H9 (cell line): ENCODE data around the gene KANK2. TPM values are rescaled to one million over a fixed set of nuclear protein-coding genes. Genes with fewer than 3 reads are reported as not detected.

ENCODE experiments used
- DNase-seq: peaks from one replicate; pipeline ENCODE4 v3.0.0-alpha.2; 2017
- H2AFZ ChIP-seq: one replicate; pipeline ENCODE4 v1.6.1; 2013; ENCODE audit warnings: mild to moderate bottlenecking, low read length, control low read depth, moderate library complexity
- H2AK5ac ChIP-seq: 2 replicates; pipeline ENCODE4 v1.6.1; 2013; ENCODE audit warnings: low read length, control low read depth, mixed read lengths; ENCODE audit not compliant: insufficient read length
- H2BK120ac ChIP-seq: one replicate; pipeline ENCODE4 v1.6.1; 2013; ENCODE audit warnings: low read depth, mild to moderate bottlenecking, low read length, control low read depth, inconsistent platforms; ENCODE audit not compliant: poor library complexity, severe bottlenecking
- H2BK12ac ChIP-seq: 2 replicates; pipeline ENCODE4 v1.6.1; 2013; ENCODE audit warnings: low read length, control low read depth, mixed read lengths, low read depth; ENCODE audit not compliant: insufficient read length
- H2BK15ac ChIP-seq: 2 replicates; pipeline ENCODE4 v1.6.1; 2013; ENCODE audit warnings: low read depth, low read length, control low read depth
- H2BK20ac ChIP-seq: one replicate; pipeline ENCODE4 v1.6.1; 2013; ENCODE audit warnings: low read depth, mild to moderate bottlenecking, low read length, control low read depth, inconsistent platforms; ENCODE audit not compliant: poor library complexity, severe bottlenecking
- H2BK5ac ChIP-seq: 2 replicates; pipeline ENCODE4 v1.6.1; 2013; ENCODE audit warnings: low read length, control low read depth, mixed read lengths; ENCODE audit not compliant: insufficient read length
- H3K14ac ChIP-seq: 2 replicates; pipeline ENCODE4 v1.6.1; 2013; ENCODE audit warnings: low read length, control low read depth; ENCODE audit not compliant: insufficient read depth
- H3K18ac ChIP-seq: 2 replicates; pipeline ENCODE4 v1.6.1; 2013; ENCODE audit warnings: low read depth, mild to moderate bottlenecking, mixed read lengths, low read length, control low read depth; ENCODE audit not compliant: insufficient read length
- H3K23ac ChIP-seq: 2 replicates; pipeline ENCODE4 v1.6.1; 2013; ENCODE audit warnings: low read length, control low read depth, mixed read lengths, low read depth; ENCODE audit not compliant: insufficient read length
- H3K23me2 ChIP-seq: 2 replicates; pipeline ENCODE4 v1.6.1; 2013; ENCODE audit warnings: low read depth, mild to moderate bottlenecking, mixed read lengths, low read length, control low read depth; ENCODE audit not compliant: insufficient read length, poor library complexity, severe bottlenecking
- H3K27ac ChIP-seq: 2 replicates; pipeline ENCODE4 v1.5.1; 2013; ENCODE audit warnings: low read length, control low read depth, mixed read lengths, low read depth; ENCODE audit not compliant: insufficient read length
- H3K27me3 ChIP-seq: 2 replicates; pipeline ENCODE4 v1.6.1; 2013; ENCODE audit warnings: low read length, control low read depth, inconsistent platforms; ENCODE audit not compliant: insufficient read depth
- H3K4ac ChIP-seq: 2 replicates; pipeline ENCODE4 v1.6.1; 2013; ENCODE audit warnings: low read depth, mild to moderate bottlenecking, control low read depth, inconsistent platforms, low read length, moderate library complexity
- H3K4me1 ChIP-seq: 2 replicates; pipeline ENCODE4 v1.6.1; 2013; ENCODE audit warnings: low read length, control low read depth, inconsistent platforms; ENCODE audit not compliant: insufficient read depth
- H3K4me2 ChIP-seq: 2 replicates; pipeline ENCODE4 v1.6.1; 2013; ENCODE audit warnings: low read length, control low read depth, mixed read lengths; ENCODE audit not compliant: insufficient read length, insufficient read depth
- H3K56ac ChIP-seq: 2 replicates; pipeline ENCODE4 v1.6.1; 2013; ENCODE audit warnings: low read depth, mild to moderate bottlenecking, mixed read lengths, low read length, control low read depth; ENCODE audit not compliant: insufficient read length
- H3K79me1 ChIP-seq: 2 replicates; pipeline ENCODE4 v1.6.1; 2013; ENCODE audit warnings: low read depth, mild to moderate bottlenecking, moderate library complexity, low read length, control low read depth, inconsistent platforms; ENCODE audit not compliant: insufficient read depth, poor library complexity, severe bottlenecking
- H3K79me2 ChIP-seq: 2 replicates; pipeline ENCODE4 v1.6.1; 2013; ENCODE audit warnings: low read length, control low read depth, inconsistent platforms; ENCODE audit not compliant: insufficient read depth
- H3K9ac ChIP-seq: 2 replicates; pipeline ENCODE4 v1.6.1; 2013; ENCODE audit warnings: low read length, control low read depth, mixed read lengths; ENCODE audit not compliant: insufficient read length; ENCODE audit errors: extremely low read depth
- H3K9me3 ChIP-seq: one replicate; pipeline ENCODE4 v1.6.1; 2013; ENCODE audit warnings: low read depth, low read length, inconsistent platforms; ENCODE audit not compliant: control insufficient read depth
- H3T11ph ChIP-seq: one replicate; pipeline ENCODE4 v1.6.1; 2013; ENCODE audit warnings: mild to moderate bottlenecking, low read length, control low read depth, inconsistent platforms
- H4K20me1 ChIP-seq: one replicate; pipeline ENCODE4 v1.6.1; 2013; ENCODE audit not compliant: control insufficient read depth, insufficient read length, insufficient read depth
- H4K5ac ChIP-seq: 2 replicates; pipeline ENCODE4 v1.6.1; 2013; ENCODE audit warnings: low read depth, mild to moderate bottlenecking, mixed read lengths, low read length, control low read depth; ENCODE audit not compliant: insufficient read length
- H4K8ac ChIP-seq: replicated peaks from 2 replicates; pipeline ENCODE4 v1.6.1; 2013; ENCODE audit warnings: low read length, control low read depth, mixed read lengths, low read depth; ENCODE audit not compliant: insufficient read length
- H4K91ac ChIP-seq: 2 replicates; pipeline ENCODE4 v1.6.1; 2013; ENCODE audit warnings: low read depth, mild to moderate bottlenecking, moderate library complexity, mixed read lengths, low read length, control low read depth; ENCODE audit not compliant: insufficient read length
- H3K27ac Mint-ChIP-seq, 3 experiments: 2 replicates in 2 of 3; 3 replicates in 1 of 3; pipeline ENCODE4 v1.8.0; 2020 to 2021; ENCODE audit warnings: mixed read lengths in 3 of 3, mild to moderate bottlenecking in 1 of 3, moderate library complexity in 1 of 3
- H3K27me3 Mint-ChIP-seq: 2 replicates; pipeline ENCODE4 v1.8.0; 2021; ENCODE audit warnings: low read depth, mild to moderate bottlenecking, moderate library complexity, mixed read lengths
- H3K36me3 Mint-ChIP-seq, 3 experiments: 2 replicates in 2 of 3; 3 replicates in 1 of 3; pipeline ENCODE4 v1.8.0; 2020 to 2021; ENCODE audit warnings: low read depth in 3 of 3, mixed read lengths in 3 of 3; ENCODE audit not compliant: insufficient read depth in 1 of 3
- H3K4me1 Mint-ChIP-seq, 2 experiments: 2 replicates each; pipeline ENCODE4 v1.8.0; 2020; ENCODE audit warnings: mixed read lengths in 2 of 2
- H3K4me3 Mint-ChIP-seq, 2 experiments: 2 replicates in 1 of 2; 3 replicates in 1 of 2; pipeline ENCODE4 v1.8.0; 2020 to 2021; ENCODE audit warnings: mild to moderate bottlenecking in 2 of 2, mixed read lengths in 2 of 2, moderate library complexity in 1 of 2
- H3K9me3 Mint-ChIP-seq, 2 experiments: 2 replicates in 1 of 2; 3 replicates in 1 of 2; pipeline ENCODE4 v1.8.0; 2020; ENCODE audit warnings: mild to moderate bottlenecking in 2 of 2, mixed read lengths in 2 of 2, moderate library complexity in 1 of 2
- CTCF ChIP-seq: fragments of 200-600 bp; sonication (generic); conservative IDR thresholded peaks from 3 replicates; pipeline ENCODE4 v1.8.0; 2021; ENCODE audit warnings: antibody characterized with exemption, mild to moderate bottlenecking
- WGBS: extraction: QIAGEN DNeasy Blood & Tissue Kit; methylation state at CpG from one replicate; pipeline ENCODE4 v1.1.7; 2013; ENCODE audit warnings: missing lambda C conversion rate, low lambda C conversion rate, mixed read lengths; ENCODE audit not compliant: insufficient read length; ENCODE audit errors: extremely low coverage; 5-methylcytosine and 5-hydroxymethylcytosine counted together
- total RNA-seq: library from RNA; stranded (reverse); gene quantifications from 2 replicates; pipeline ENCODE4 v1.2.1, GENCODE V29; 2021

Gene KANK2
- total RNA-seq, 1 experiment from 2014 or later: 42.0 TPM

DNA sequence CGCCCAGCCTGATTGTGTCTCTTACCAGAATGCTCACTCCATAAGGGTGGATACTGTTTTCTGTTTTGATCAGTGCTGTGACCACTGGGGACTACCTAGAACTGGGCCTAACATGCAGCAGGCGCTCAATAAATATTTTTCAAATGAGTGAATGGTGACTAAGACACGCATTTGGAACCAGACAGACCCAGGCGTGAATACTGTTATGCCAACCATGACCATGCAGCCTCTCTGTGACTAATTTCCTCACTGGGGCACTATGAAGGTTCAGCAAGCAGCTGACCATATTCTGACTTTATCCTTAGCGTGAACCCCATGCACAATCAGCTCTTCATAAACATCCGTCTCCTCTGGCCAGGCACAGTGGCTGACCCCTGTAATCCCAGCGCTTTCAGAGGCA lies 28.8 kb downstream of the KANK2 start:
- no peak overlapping the region for H2AFZ ChIP-seq
- H4K8ac ChIP-seq: no peak overlapping the region
- no peaks in the 10 kb centered on the region for H3K27me3 Mint-ChIP-seq
- no peak overlapping the region for H3T11ph ChIP-seq
- no peak overlapping the region for H2BK20ac ChIP-seq
- no peak overlapping the region for H3K4me2 ChIP-seq
- no peaks in the 10 kb centered on the region for H3K9me3 Mint-ChIP-seq
- no peak overlapping the region for H3K23ac ChIP-seq
- H3K14ac ChIP-seq: no peak overlapping the region
- no peak overlapping the region for H3K9ac ChIP-seq
- H3K27ac ChIP-seq: no peak overlapping the region
- TF ChIP-seq CTCF: no peak
- H2BK120ac ChIP-seq: no peak overlapping the region
- no peak overlapping the region for H2BK15ac ChIP-seq
- peaks cover 14 to 52% (median 48%) of the 10 kb centered on the region in 3 experiments for H3K36me3 Mint-ChIP-seq
- H4K5ac ChIP-seq: no peak overlapping the region
- WGBS: no CpG with 5 or more reads among the region's 7 CpGs
- no peaks in the 10 kb centered on the region for H3K79me2 ChIP-seq
- no peak overlapping the region for H4K91ac ChIP-seq
- no peak overlapping the region for H2AK5ac ChIP-seq
- H3K23me2 ChIP-seq: no peaks in the 10 kb centered on the region
- H2BK12ac ChIP-seq: no peak overlapping the region
- no peak overlapping the region for H3K4ac ChIP-seq
- H4K20me1 ChIP-seq: no peaks in the 10 kb centered on the region
- no peak overlapping the region for H2BK5ac ChIP-seq
- no peaks in the 10 kb centered on the region for H3K27me3 ChIP-seq
- no peak for DNase-seq
- H3K4me1 Mint-ChIP-seq: no peaks in the 10 kb centered on the region
- H3K18ac ChIP-seq: no peak overlapping the region
- no peaks in the 10 kb centered on the region for H3K79me1 ChIP-seq
- H3K27ac Mint-ChIP-seq: peak overlapping the region in 1 of 3 experiments; percentile 64; a peak in 1 of 7 replicates
- H3K4me1 ChIP-seq: no peaks in the 10 kb centered on the region
- no peak overlapping the region for H3K4me3 Mint-ChIP-seq
- H3K56ac ChIP-seq: no peak overlapping the region
- H3K9me3 ChIP-seq: no peaks in the 10 kb centered on the region
